GM13977 (cell line): ENCODE results near the gene FBN2.

Source experiments
- DNase-seq: peaks from one replicate; pipeline ENCODE4 v3.0.0; 2012; ENCODE audit warnings: low spot score
- in situ Hi-C: fragments of 300-500 bp; cut with MboI; formaldehyde crosslinking; loops from one replicate; pipeline ENCODE4 v1.12.0; 2022; ENCODE audit warnings: low sequenced_read_pairs, low pct_unique_long_range_greater_than_20kb, mixed read lengths, inconsistent platforms; ENCODE audit not compliant: unreplicated experiment
- TF ChIP-seq, protein P1 (sequence below): IDR thresholded peaks from 2 replicates; pipeline ENCODE4 v1.5.1; 2012; ENCODE audit warnings: mild to moderate bottlenecking, control low read depth; ENCODE audit not compliant: insufficient read depth; ENCODE audit errors: extremely low read depth, missing control alignments

Gene FBN2

DNA sequence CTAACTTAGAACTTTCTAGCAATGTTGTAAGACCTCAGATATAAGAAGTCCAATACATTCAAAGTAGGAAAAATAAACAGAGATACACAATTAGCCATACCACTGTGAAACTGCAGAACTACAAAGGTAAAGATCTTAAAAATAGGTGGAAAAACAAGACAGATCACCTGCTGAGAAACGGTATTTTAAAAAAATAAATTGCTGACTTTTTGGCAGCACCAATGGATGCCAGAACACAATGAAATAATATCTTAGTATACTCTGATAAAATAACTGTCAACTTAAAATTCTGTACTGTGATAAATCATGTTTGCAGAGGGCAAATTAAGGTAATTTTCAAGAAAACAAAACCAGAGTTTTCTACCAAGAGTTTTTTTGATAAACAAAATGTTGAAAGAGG, 138.9 kb downstream of the FBN2 start:
- TF ChIP-seq, protein P1, sequence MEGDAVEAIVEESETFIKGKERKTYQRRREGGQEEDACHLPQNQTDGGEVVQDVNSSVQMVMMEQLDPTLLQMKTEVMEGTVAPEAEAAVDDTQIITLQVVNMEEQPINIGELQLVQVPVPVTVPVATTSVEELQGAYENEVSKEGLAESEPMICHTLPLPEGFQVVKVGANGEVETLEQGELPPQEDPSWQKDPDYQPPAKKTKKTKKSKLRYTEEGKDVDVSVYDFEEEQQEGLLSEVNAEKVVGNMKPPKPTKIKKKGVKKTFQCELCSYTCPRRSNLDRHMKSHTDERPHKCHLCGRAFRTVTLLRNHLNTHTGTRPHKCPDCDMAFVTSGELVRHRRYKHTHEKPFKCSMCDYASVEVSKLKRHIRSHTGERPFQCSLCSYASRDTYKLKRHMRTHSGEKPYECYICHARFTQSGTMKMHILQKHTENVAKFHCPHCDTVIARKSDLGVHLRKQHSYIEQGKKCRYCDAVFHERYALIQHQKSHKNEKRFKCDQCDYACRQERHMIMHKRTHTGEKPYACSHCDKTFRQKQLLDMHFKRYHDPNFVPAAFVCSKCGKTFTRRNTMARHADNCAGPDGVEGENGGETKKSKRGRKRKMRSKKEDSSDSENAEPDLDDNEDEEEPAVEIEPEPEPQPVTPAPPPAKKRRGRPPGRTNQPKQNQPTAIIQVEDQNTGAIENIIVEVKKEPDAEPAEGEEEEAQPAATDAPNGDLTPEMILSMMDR: no peak
- in situ Hi-C loops: no loop called here
- DNase-seq: no peak

DNA sequence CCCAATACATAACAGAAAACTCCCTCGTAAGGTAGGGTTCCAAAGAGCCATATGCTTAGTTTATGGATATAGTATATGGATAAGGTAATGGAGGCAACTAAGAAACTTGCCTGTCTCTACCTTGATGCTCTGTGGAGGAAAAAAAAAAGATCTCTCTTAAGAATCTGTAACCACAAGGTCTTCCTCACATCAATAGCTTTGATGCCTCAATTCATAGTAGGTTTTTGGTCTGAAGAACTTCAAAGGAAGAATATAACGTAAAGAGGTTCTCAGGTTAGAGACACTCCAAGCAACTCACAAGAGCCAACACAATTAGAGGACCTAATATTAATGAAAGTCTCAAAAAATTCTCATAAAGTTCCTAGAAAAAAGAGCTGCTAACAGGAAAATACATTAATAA, 140.2 kb downstream of the FBN2 start:
- in situ Hi-C loops: no loop called here
- no peak for DNase-seq
- TF ChIP-seq, protein P1: no peak

DNA sequence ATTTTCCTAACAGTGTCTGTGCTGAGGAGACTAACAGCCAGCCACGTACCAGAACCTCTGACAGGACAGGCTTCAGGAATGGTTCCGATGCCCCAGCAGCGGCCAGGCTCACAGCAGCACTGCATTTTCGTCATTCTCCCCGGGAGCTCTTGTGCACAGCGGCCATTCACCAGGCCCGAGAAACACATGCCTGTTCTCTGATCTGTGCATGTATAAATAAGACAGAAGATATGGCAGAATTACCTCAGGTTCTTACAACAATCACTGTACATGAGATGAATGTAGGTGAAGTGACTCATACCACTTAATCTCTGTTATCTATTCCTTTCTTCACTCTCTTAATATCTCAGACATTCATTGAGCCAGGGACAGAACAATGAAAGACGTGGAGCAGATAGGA, 143.0 kb downstream of the FBN2 start:
- TF ChIP-seq, protein P1: no peak
- in situ Hi-C loops: no loop called here
- DNase-seq: no peak

DNA sequence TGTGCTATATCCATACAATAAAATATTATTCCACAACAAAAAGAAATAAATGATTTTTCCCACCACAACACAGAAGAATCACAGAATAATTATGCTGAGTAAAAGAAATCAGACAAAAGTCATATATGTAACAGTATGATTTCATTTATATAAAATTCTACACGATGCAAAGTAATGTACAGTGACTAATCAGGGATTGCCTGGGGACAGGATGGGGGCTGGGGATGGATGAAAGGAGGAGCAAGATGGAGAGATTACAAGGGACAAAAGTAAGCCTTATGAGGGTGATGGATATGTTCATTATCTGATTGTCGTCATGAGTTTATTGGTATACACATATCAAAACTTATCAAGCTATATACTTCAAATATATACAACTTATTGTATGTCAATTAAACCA, 154.0 kb downstream of the FBN2 start:
- no peak for DNase-seq
- TF ChIP-seq, protein P1: no peak
- in situ Hi-C loops: no loop called here

DNA sequence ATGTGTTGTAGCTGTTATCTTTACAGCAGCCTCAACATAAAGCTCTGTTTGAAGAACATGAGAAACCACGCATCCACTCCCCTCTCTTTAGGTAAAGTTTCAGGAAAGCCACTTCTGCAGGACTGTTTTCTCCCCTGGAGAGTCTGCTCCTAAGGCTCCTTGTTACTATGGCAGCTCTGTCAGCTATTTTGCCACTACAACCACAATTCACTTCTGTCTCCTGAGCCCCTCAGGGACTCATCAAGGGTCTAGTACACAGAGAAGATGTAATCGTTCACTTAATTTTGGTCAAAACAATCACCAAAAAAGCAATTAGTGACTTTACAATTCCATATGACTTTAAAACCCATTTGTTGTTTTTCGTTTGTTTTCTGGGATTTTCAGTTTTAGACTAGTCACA, 157.7 kb downstream of the FBN2 start:
- in situ Hi-C loops: no loop called here

DNA sequence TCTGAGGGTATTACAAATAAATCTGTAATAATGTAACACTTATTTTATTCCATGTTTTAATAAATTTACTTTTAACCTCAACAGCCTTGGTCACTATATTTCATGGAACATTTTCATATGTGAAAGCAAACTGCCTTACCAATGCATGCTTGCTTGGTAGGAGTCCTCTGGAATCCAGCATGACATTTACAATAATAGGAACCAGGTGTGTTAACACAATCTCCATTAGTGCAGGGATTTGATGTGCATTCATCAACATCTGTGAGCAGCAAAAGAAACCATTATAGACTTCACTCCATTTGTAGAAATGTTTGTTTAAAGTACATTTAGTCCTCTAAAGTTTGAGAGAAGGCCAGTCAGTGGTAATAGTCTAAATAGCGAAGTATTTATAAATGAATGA, 159.4 kb downstream of the FBN2 start:
- TF ChIP-seq, protein P1: no peak
- DNase-seq: no peak
- in situ Hi-C loops: no loop called here

More for the DNA sequence above, 157.7 kb downstream of the FBN2 start:
- no peak for DNase-seq
- TF ChIP-seq, protein P1: no peak

DNA sequence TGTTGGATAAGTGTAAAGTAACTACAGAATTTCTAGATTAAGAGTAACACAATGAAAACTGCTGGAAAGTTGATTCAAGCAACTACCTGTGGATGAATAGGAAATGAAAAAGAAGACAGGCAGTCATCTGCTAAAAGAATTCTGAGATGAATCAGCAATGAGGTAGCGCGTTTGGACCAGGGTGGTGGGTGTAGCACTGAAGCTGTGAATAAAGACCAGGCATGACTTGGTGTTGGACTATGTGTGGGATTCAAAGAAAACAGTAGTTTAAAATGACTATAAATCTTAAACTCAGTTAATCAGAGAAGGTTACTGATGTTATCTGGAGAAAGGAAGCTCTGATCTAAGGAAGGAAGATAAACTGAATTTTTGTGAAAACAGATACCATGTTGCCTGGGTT, 159.8 kb downstream of the FBN2 start:
- DNase-seq: no peak

More for the DNA sequence above, 159.8 kb downstream of the FBN2 start:
- TF ChIP-seq, protein P1: no peak
- in situ Hi-C loops: no loop called here
